HepG2 (cell line): Measurements from ENCODE around the gene ABCC5. TPM values are rescaled to one million over a fixed set of nuclear protein-coding genes. Genes with fewer than 3 reads are reported as not detected.

Experiments
- CBX1 ChIP-seq: IDR thresholded peaks from one replicate; pipeline ENCODE4 v1.6.1; 2016; ENCODE audit warnings: antibody characterized with exemption, low read depth
- CENPX ChIP-seq: sonication (generic); formaldehyde crosslinking; IDR thresholded peaks from 2 replicates; pipeline ENCODE4 v1.9.0; 2021; ENCODE audit warnings: mild to moderate bottlenecking, missing genetic modification reagents, moderate library complexity
- ELF1 ChIP-seq: sonication (generic); formaldehyde crosslinking; IDR thresholded peaks from 2 replicates; pipeline ENCODE4 v1.4.0; 2020; ENCODE audit warnings: missing genetic modification reagents
- ETV6 ChIP-seq: sonication (generic); formaldehyde crosslinking; conservative IDR thresholded peaks from 2 replicates; pipeline ENCODE4 v1.4.0; 2020; ENCODE audit warnings: missing genetic modification reagents
- IKZF4 ChIP-seq: sonication (generic); formaldehyde crosslinking; IDR thresholded peaks from 2 replicates; pipeline ENCODE4 v1.5.1; 2020; ENCODE audit warnings: borderline replicate concordance, mild to moderate bottlenecking, low read depth, missing genetic modification reagents; ENCODE audit errors: not compliant biosample characterization
- IRF2 ChIP-seq: IDR thresholded peaks from 2 replicates; pipeline ENCODE4 v1.6.1; 2018; ENCODE audit warnings: missing genetic modification reagents, missing compliant biosample characterization
- NBN ChIP-seq: fragments of 450-650 bp; conservative IDR thresholded peaks from 2 replicates; pipeline ENCODE4 v1.6.1; 2017
- NRL ChIP-seq: sonication (generic); formaldehyde crosslinking; IDR thresholded peaks from 2 replicates; pipeline ENCODE4 v1.5.0; 2020; ENCODE audit warnings: missing genetic modification reagents, mild to moderate bottlenecking, moderate library complexity, borderline replicate concordance
- PCBP2 ChIP-seq: fragments of 200-400 bp; formaldehyde crosslinking; optimal IDR thresholded peaks from 2 replicates; pipeline ENCODE3; 2018; ENCODE audit warnings: low read length, low read depth; ENCODE audit not compliant: poor library complexity, severe bottlenecking
- POLR2A ChIP-seq, 2 experiments: IDR thresholded peaks; 2 replicates each; pipeline ENCODE4 v1.6.1; 2011; ENCODE audit warnings: low read depth in 2 of 2, low read length in 2 of 2, mild to moderate bottlenecking in 1 of 2, moderate library complexity in 1 of 2; ENCODE audit not compliant: insufficient read depth in 1 of 2
- TAF1 ChIP-seq: sonication (generic); formaldehyde crosslinking; IDR thresholded peaks from 2 replicates; pipeline ENCODE4 v1.4.0; 2020; ENCODE audit warnings: missing genetic modification reagents
- TBX2 ChIP-seq: sonication (generic); formaldehyde crosslinking; IDR thresholded peaks from 2 replicates; pipeline ENCODE4 v1.5.0; 2020; ENCODE audit warnings: missing genetic modification reagents, mild to moderate bottlenecking, borderline replicate concordance
- ZC3H4 ChIP-seq: sonication (generic); formaldehyde crosslinking; IDR thresholded peaks from 2 replicates; pipeline ENCODE4 v1.4.0; 2020; ENCODE audit warnings: missing genetic modification reagents, borderline replicate concordance
- ZIK1 ChIP-seq: sonication (generic); formaldehyde crosslinking; IDR thresholded peaks from 2 replicates; pipeline ENCODE4 v1.5.0; 2020; ENCODE audit warnings: mild to moderate bottlenecking, low read depth, missing genetic modification reagents, borderline replicate concordance
- ZNF12 ChIP-seq: sonication (generic); formaldehyde crosslinking; IDR thresholded peaks from 2 replicates; pipeline ENCODE4 v1.5.0; 2020; ENCODE audit warnings: missing genetic modification reagents
- ZNF562 ChIP-seq: sonication (generic); formaldehyde crosslinking; IDR thresholded peaks from 2 replicates; pipeline ENCODE4 v1.8.0; 2022; ENCODE audit warnings: missing genetic modification reagents, borderline replicate concordance
- ZNF780A ChIP-seq: sonication (generic); formaldehyde crosslinking; IDR thresholded peaks from 2 replicates; pipeline ENCODE4 v1.8.0; 2022; ENCODE audit warnings: mild to moderate bottlenecking, missing genetic modification reagents, moderate library complexity
- ZNF782 ChIP-seq: sonication (generic); formaldehyde crosslinking; IDR thresholded peaks from 2 replicates; pipeline ENCODE4 v1.4.0; 2020; ENCODE audit warnings: missing genetic modification reagents, mild to moderate bottlenecking, borderline replicate concordance
- polyA plus RNA-seq, 8 experiments: library from polyadenylated mRNA; depleted of rRNA in 3 of 8; stranded (reverse) in 7 of 8; unstranded in 1 of 8; fragments of >200 nt; fragmentation: Illumina TruSeq in 4 of 8; extraction: Trizol in 4 of 8; gene quantifications; 2 replicates each; pipeline versions ENCODE4 v1.2.1 to v1.2.3, GENCODE V29; 2011 to 2016; ENCODE audit warnings: low read depth in 4 of 8, missing spikeins in 1 of 8, mixed read lengths in 1 of 8; ENCODE audit not compliant: insufficient read depth in 1 of 8
- total RNA-seq, 5 experiments: library from RNA; depleted of rRNA; stranded (reverse); fragments of >200 nt; fragmentation: Illumina TruSeq; extraction: Trizol; gene quantifications; 2 replicates each; pipeline ENCODE4 v1.2.3, GENCODE V29; 2016; ENCODE audit warnings: low read depth in 1 of 5
- TF ChIP-seq, protein P1 (sequence below): sonication (generic); formaldehyde crosslinking; IDR thresholded peaks from 2 replicates; pipeline ENCODE4 v1.9.0; 2021; ENCODE audit warnings: missing genetic modification reagents, borderline replicate concordance
- TF ChIP-seq, protein P2 (sequence below): sonication (generic); formaldehyde crosslinking; IDR thresholded peaks from 2 replicates; pipeline ENCODE4 v1.4.0; 2020; ENCODE audit warnings: missing genetic modification reagents
- TF ChIP-seq, protein P3 (sequence below): sonication (generic); formaldehyde crosslinking; IDR thresholded peaks from 2 replicates; pipeline ENCODE4 v1.8.1; 2022; ENCODE audit warnings: low read depth, mild to moderate bottlenecking, missing genetic modification reagents
- TF ChIP-seq, protein P4 (sequence below): fragments of 450-650 bp; IDR thresholded peaks from 2 replicates; pipeline ENCODE4 v1.6.1; 2016
- TF ChIP-seq, protein P5 (sequence below): fragments of 450-650 bp; IDR thresholded peaks from 2 replicates; pipeline ENCODE4 v1.6.1; 2017

ABCC5 gene
- total and polyA plus RNA-seq, 2 of the 13 experiments (the other 11 are each of a cell fraction or from before 2014, with no cell fraction given), result 12.5 to 12.7 TPM

DNA sequence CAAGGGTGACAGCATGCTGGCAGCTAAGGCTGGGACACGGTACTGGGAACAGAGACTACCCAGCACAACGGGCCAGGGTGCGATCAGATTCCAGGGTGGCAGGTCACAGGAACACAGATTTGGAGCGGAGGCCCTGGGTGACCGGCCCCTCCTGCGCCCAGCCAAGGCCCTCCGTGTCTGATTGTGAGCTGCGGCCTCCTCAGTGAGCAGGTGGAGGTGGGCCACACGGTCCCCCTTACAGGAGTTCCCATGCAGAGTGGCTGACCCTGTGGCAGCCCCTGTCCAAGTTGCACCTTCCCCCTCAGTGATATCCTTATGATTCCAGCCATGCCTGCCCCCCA, 104.1 kb downstream of the ABCC5 start (continued):
- TF ChIP-seq TBX2 (CRISPR knock-in tag) (peak; percentile 6; the same call in 1 of the 2 replicates), CENPX (CRISPR knock-in tag) (no peak), ETV6 (no peak), IRF2 (CRISPR knock-in tag) (no peak), ZC3H4 (CRISPR knock-in tag) (no peak), ZNF780A (CRISPR knock-in tag) (no peak), TAF1 (CRISPR knock-in tag) (no peak; the same call in 1 of the 2 replicates), PCBP2 (no peak), ELF1 (CRISPR knock-in tag) (no peak), IKZF4 (CRISPR knock-in tag) (no peak), NRL (CRISPR knock-in tag) (no peak), POLR2A (IDR thresholded peaks at IDR 0.05; ENCODE audit: insufficient read depth in 1 of 2, low read depth in 2 of 2, low read length in 2 of 2) (no peak), NBN (no peak), ZNF782 (no peak), ZNF562 (no peak), ZIK1 (CRISPR knock-in tag) (no peak), CBX1 (no peak), ZNF12 (CRISPR knock-in tag) (no peak)
- TF ChIP-seq, protein P1, sequence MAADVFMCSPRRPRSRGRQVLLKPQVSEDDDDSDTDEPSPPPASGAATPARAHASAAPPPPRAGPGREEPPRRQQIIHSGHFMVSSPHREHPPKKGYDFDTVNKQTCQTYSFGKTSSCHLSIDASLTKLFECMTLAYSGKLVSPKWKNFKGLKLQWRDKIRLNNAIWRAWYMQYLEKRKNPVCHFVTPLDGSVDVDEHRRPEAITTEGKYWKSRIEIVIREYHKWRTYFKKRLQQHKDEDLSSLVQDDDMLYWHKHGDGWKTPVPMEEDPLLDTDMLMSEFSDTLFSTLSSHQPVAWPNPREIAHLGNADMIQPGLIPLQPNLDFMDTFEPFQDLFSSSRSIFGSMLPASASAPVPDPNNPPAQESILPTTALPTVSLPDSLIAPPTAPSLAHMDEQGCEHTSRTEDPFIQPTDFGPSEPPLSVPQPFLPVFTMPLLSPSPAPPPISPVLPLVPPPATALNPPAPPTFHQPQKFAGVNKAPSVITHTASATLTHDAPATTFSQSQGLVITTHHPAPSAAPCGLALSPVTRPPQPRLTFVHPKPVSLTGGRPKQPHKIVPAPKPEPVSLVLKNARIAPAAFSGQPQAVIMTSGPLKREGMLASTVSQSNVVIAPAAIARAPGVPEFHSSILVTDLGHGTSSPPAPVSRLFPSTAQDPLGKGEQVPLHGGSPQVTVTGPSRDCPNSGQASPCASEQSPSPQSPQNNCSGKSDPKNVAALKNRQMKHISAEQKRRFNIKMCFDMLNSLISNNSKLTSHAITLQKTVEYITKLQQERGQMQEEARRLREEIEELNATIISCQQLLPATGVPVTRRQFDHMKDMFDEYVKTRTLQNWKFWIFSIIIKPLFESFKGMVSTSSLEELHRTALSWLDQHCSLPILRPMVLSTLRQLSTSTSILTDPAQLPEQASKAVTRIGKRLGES (CRISPR knock-in tag), result no peak
- TF ChIP-seq, protein P2, sequence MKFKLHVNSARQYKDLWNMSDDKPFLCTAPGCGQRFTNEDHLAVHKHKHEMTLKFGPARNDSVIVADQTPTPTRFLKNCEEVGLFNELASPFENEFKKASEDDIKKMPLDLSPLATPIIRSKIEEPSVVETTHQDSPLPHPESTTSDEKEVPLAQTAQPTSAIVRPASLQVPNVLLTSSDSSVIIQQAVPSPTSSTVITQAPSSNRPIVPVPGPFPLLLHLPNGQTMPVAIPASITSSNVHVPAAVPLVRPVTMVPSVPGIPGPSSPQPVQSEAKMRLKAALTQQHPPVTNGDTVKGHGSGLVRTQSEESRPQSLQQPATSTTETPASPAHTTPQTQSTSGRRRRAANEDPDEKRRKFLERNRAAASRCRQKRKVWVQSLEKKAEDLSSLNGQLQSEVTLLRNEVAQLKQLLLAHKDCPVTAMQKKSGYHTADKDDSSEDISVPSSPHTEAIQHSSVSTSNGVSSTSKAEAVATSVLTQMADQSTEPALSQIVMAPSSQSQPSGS (CRISPR knock-in tag), result no peak
- TF ChIP-seq, protein P3, sequence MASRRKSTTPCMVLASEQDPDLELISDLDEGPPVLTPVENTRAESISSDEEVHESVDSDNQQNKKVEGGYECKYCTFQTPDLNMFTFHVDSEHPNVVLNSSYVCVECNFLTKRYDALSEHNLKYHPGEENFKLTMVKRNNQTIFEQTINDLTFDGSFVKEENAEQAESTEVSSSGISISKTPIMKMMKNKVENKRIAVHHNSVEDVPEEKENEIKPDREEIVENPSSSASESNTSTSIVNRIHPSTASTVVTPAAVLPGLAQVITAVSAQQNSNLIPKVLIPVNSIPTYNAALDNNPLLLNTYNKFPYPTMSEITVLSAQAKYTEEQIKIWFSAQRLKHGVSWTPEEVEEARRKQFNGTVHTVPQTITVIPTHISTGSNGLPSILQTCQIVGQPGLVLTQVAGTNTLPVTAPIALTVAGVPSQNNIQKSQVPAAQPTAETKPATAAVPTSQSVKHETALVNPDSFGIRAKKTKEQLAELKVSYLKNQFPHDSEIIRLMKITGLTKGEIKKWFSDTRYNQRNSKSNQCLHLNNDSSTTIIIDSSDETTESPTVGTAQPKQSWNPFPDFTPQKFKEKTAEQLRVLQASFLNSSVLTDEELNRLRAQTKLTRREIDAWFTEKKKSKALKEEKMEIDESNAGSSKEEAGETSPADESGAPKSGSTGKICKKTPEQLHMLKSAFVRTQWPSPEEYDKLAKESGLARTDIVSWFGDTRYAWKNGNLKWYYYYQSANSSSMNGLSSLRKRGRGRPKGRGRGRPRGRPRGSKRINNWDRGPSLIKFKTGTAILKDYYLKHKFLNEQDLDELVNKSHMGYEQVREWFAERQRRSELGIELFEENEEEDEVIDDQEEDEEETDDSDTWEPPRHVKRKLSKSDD (CRISPR knock-in tag), result no peak
- TF ChIP-seq, protein P4, sequence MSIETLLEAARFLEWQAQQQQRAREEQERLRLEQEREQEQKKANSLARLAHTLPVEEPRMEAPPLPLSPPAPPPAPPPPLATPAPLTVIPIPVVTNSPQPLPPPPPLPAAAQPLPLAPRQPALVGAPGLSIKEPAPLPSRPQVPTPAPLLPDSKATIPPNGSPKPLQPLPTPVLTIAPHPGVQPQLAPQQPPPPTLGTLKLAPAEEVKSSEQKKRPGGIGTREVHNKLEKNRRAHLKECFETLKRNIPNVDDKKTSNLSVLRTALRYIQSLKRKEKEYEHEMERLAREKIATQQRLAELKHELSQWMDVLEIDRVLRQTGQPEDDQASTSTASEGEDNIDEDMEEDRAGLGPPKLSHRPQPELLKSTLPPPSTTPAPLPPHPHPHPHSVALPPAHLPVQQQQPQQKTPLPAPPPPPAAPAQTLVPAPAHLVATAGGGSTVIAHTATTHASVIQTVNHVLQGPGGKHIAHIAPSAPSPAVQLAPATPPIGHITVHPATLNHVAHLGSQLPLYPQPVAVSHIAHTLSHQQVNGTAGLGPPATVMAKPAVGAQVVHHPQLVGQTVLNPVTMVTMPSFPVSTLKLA, result no peak
- TF ChIP-seq, protein P5, sequence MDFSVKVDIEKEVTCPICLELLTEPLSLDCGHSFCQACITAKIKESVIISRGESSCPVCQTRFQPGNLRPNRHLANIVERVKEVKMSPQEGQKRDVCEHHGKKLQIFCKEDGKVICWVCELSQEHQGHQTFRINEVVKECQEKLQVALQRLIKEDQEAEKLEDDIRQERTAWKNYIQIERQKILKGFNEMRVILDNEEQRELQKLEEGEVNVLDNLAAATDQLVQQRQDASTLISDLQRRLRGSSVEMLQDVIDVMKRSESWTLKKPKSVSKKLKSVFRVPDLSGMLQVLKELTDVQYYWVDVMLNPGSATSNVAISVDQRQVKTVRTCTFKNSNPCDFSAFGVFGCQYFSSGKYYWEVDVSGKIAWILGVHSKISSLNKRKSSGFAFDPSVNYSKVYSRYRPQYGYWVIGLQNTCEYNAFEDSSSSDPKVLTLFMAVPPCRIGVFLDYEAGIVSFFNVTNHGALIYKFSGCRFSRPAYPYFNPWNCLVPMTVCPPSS, result no peak
